MM.1S (cell line): ENCODE results near the gene SGSM1.

Experiments used
- DNase-seq: peaks from one replicate; pipeline ENCODE4 v3.0.0-alpha.2; 2015
- H2AFZ ChIP-seq: fragments of 300-600 bp; sonication (generic); 2 replicates; pipeline ENCODE4 v1.6.0; 2016; ENCODE audit warnings: antibody characterized with exemption, low read length
- H3F3A ChIP-seq: fragments of 300-600 bp; sonication (generic); 2 replicates; pipeline ENCODE4 v1.6.1; 2016; ENCODE audit warnings: mild to moderate bottlenecking, antibody characterized with exemption, low read length, moderate library complexity, mixed read lengths; ENCODE audit not compliant: insufficient read depth
- H3K27ac ChIP-seq: fragments of 300-600 bp; sonication (generic); 2 replicates; pipeline ENCODE4 v1.5.1; 2016; ENCODE audit warnings: mild to moderate bottlenecking, low read length
- H3K27me3 ChIP-seq: fragments of 300-600 bp; sonication (generic); replicated peaks from 2 replicates; pipeline ENCODE4 v1.6.0; 2016; ENCODE audit warnings: low read length; ENCODE audit not compliant: insufficient read depth
- H3K36me3 ChIP-seq: fragments of 300-600 bp; sonication (generic); replicated peaks from 2 replicates; pipeline ENCODE4 v1.6.1; 2016; ENCODE audit warnings: mild to moderate bottlenecking, low read length, mixed read lengths; ENCODE audit not compliant: insufficient read depth
- H3K4me1 ChIP-seq: fragments of 300-600 bp; sonication (generic); 2 replicates; pipeline ENCODE4 v1.6.1; 2016; ENCODE audit warnings: low read length, mixed read lengths
- H3K4me2 ChIP-seq: fragments of 300-600 bp; sonication (generic); 2 replicates; pipeline ENCODE4 v1.6.0; 2016; ENCODE audit warnings: low read depth, low read length
- H3K4me3 ChIP-seq: fragments of 300-600 bp; sonication (generic); 2 replicates; pipeline ENCODE4 v1.5.1; 2016; ENCODE audit warnings: low read length, mixed read lengths
- H3K79me2 ChIP-seq: fragments of 300-600 bp; sonication (generic); 2 replicates; pipeline ENCODE4 v1.6.1; 2016; ENCODE audit warnings: mixed run types, low read length, mixed read lengths
- H3K9ac ChIP-seq: fragments of 300-600 bp; sonication (generic); 2 replicates; pipeline ENCODE4 v1.6.1; 2016; ENCODE audit warnings: low read length, mixed read lengths
- H3K9me2 ChIP-seq: fragments of 300-600 bp; sonication (generic); replicated peaks from 2 replicates; pipeline ENCODE4 v1.6.1; 2016; ENCODE audit warnings: mild to moderate bottlenecking, low read length, mixed read lengths; ENCODE audit not compliant: insufficient read depth
- H3K9me3 ChIP-seq: fragments of 300-600 bp; sonication (generic); replicated peaks from 2 replicates; pipeline ENCODE4 v1.6.1; 2016; ENCODE audit warnings: mild to moderate bottlenecking, low read length, mixed read lengths; ENCODE audit not compliant: insufficient read depth
- H4K20me1 ChIP-seq: fragments of 300-600 bp; sonication (generic); 2 replicates; pipeline ENCODE4 v1.6.1; 2016; ENCODE audit warnings: mild to moderate bottlenecking, low read length, moderate library complexity, mixed read lengths; ENCODE audit not compliant: insufficient read depth
- EZH2 ChIP-seq: fragments of 300-600 bp; sonication (generic); optimal IDR thresholded peaks from 2 replicates; pipeline ENCODE3; 2017; ENCODE audit warnings: low read depth, mild to moderate bottlenecking, antibody characterized with exemption, low read length, mixed read lengths
- EZH2phosphoT487 ChIP-seq: fragments of 300-600 bp; sonication (generic); IDR thresholded peaks from 2 replicates; pipeline ENCODE4 v1.6.1; 2018; ENCODE audit warnings: antibody characterized with exemption, low read length
- TF ChIP-seq, protein P1 (sequence below): fragments of 300-600 bp; sonication (generic); IDR thresholded peaks from 2 replicates; pipeline ENCODE4 v1.5.1; 2016; ENCODE audit warnings: antibody characterized with exemption, low read length, mixed read lengths

Gene SGSM1

DNA sequence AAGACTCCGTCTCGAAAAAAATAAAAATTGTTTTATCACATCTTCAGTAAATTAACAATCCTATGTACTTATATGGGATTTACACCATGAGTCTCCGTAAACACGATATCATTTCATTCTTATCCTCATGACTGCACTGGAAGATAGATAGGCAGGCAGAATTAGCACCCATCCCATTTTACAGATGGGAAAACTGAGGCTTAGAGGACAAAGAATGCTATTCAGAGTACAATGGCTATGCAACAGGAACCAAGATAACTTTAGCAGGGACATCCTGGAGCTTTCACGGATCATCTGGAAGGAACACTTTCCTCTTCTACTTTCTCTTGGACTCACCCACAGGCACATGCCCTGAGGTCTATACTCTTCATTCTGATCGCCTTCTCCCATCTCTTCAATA lies 14.6 kb upstream of the SGSM1 start:
- Histone ChIP-seq H3K36me3 (no peaks in the 10 kb centered on the region), H2AFZ (no peak overlapping the region), H3K4me1 (no peaks in the 10 kb centered on the region), H3K9me2 (no peaks in the 10 kb centered on the region), H3K4me2 (no peak overlapping the region), H3F3A (no peaks in the 10 kb centered on the region), H3K27ac (no peak overlapping the region), H3K4me3 (no peak overlapping the region), H3K9me3 (no peaks in the 10 kb centered on the region), H3K79me2 (no peaks in the 10 kb centered on the region), H3K27me3 (peaks cover 24% of the 10 kb centered on the region; the same call in 1 of the 2 replicates), H4K20me1 (no peaks in the 10 kb centered on the region), H3K9ac (no peak overlapping the region)
- TF ChIP-seq EZH2 (no peak), EZH2phosphoT487 (no peak)
- TF ChIP-seq, protein P1, sequence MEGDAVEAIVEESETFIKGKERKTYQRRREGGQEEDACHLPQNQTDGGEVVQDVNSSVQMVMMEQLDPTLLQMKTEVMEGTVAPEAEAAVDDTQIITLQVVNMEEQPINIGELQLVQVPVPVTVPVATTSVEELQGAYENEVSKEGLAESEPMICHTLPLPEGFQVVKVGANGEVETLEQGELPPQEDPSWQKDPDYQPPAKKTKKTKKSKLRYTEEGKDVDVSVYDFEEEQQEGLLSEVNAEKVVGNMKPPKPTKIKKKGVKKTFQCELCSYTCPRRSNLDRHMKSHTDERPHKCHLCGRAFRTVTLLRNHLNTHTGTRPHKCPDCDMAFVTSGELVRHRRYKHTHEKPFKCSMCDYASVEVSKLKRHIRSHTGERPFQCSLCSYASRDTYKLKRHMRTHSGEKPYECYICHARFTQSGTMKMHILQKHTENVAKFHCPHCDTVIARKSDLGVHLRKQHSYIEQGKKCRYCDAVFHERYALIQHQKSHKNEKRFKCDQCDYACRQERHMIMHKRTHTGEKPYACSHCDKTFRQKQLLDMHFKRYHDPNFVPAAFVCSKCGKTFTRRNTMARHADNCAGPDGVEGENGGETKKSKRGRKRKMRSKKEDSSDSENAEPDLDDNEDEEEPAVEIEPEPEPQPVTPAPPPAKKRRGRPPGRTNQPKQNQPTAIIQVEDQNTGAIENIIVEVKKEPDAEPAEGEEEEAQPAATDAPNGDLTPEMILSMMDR: no peak
- no peak for DNase-seq

DNA sequence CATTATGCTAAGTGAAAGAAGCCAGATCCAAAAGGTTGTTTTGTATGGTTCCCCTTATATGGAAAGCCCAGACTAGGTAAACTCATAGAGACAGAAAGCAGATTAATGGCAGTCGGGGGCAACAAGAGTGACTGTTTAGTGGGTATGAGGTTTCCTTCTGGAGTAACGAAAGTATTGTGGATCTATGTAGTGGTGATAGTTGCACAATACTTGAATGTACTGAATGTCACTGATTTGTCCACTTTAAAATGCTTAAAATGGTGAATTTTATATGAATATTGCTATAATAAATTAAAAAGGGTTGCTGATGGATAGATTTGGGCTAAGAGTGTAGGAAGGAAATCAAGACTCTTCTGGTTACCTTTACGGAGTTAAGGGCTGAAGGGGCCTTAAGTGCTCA lies 10.0 kb upstream of the SGSM1 start:
- TF ChIP-seq EZH2: no peak
- TF ChIP-seq, protein P1: no peak
- TF ChIP-seq EZH2phosphoT487: no peak
- no peak overlapping the region for H3K4me3 ChIP-seq

DNA sequence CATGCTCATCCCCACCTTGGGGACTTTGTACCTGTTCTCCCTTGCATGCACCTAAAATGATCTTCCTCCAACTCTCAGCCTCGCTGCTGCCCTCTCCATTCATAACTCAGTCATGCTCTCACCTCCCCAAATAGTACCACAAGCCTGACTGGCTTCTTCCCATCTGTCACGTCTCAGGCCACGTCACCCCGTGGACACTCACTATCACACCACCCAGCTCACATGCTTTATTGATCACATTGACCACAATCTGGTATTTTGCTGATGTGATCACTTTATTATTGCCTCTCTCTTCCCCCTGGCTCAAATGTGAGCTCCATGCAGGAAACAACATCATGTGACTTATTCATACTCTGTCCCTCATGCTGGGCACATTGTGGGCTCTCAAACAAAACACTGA lies 9.2 kb upstream of the SGSM1 start:
- Histone ChIP-seq H3K4me1 (no peaks in the 10 kb centered on the region), H3K9ac (no peak overlapping the region), H3F3A (no peaks in the 10 kb centered on the region), H3K9me3 (no peaks in the 10 kb centered on the region), H3K79me2 (no peaks in the 10 kb centered on the region), H3K36me3 (no peaks in the 10 kb centered on the region), H4K20me1 (no peaks in the 10 kb centered on the region), H3K4me2 (no peak overlapping the region), H3K4me3 (no peak overlapping the region), H3K9me2 (no peaks in the 10 kb centered on the region), H3K27ac (no peak overlapping the region), H3K27me3 (peaks cover 19% of the 10 kb centered on the region; the same call in 1 of the 2 replicates), H2AFZ (no peak overlapping the region)
- TF ChIP-seq EZH2phosphoT487: no peak
- no peak for DNase-seq

More for the DNA sequence above, 10.0 kb upstream of the SGSM1 start:
- peaks cover 24% of the 10 kb centered on the region; the same call in 1 of the 2 replicates for H3K27me3 ChIP-seq
- H3K9me2 ChIP-seq: no peaks in the 10 kb centered on the region
- H3K4me2 ChIP-seq: no peak overlapping the region
- no peak overlapping the region for H2AFZ ChIP-seq
- no peaks in the 10 kb centered on the region for H3K36me3 ChIP-seq
- DNase-seq: no peak
- H4K20me1 ChIP-seq: no peaks in the 10 kb centered on the region
- no peak overlapping the region for H3K27ac ChIP-seq
- H3F3A ChIP-seq: no peaks in the 10 kb centered on the region
- H3K9me3 ChIP-seq: no peaks in the 10 kb centered on the region
- no peak overlapping the region for H3K9ac ChIP-seq
- no peaks in the 10 kb centered on the region for H3K79me2 ChIP-seq
- no peaks in the 10 kb centered on the region for H3K4me1 ChIP-seq

DNA sequence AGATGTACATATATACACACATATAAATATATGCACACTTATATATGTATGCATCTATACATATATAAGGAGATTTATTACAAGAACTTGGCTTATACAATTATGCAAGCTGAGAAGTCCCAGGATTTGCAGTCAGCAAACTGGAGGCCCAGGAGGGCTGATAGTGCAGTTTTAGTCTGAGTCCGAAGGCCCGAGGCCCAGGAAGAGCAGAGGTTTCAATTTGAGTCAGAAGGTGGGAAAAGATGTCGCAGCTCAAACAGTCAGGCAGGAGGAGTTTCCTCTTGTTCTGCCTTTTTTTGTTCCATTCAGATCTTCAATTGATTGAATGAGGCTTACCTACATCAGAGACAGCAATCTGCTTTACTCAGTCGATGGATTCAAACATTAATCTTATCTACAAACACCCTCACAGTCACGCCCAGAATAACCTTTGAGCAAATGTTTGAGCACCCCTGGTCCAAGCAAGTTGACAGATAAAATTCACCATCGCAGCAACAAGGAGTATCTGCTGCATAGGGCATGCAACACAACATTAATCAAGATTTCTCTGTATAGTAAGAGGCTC lies 4.0 kb upstream of the SGSM1 start:
- TF ChIP-seq EZH2phosphoT487 (no peak), EZH2 (no peak)
- TF ChIP-seq, protein P1: no peak
- H3K9me3 ChIP-seq: no peaks in the 10 kb centered on the region
- H3F3A ChIP-seq: 0 out of 2 replicates have a peak, but pooled peaks cover 5% of the 10 kb centered on the region
- H4K20me1 ChIP-seq: no peaks in the 10 kb centered on the region
- peaks cover 14% of the 10 kb centered on the region; the same call in 1 of the 2 replicates for H3K27me3 ChIP-seq
- no peak overlapping the region for H3K4me3 ChIP-seq
- H3K36me3 ChIP-seq: no peaks in the 10 kb centered on the region
- no peak overlapping the region for H3K9ac ChIP-seq
- H3K4me1 ChIP-seq: no peaks in the 10 kb centered on the region
- H3K79me2 ChIP-seq: no peaks in the 10 kb centered on the region
- H3K27ac ChIP-seq: no peak overlapping the region
- DNase-seq: no peak
- no peak overlapping the region for H3K4me2 ChIP-seq
- H3K9me2 ChIP-seq: no peaks in the 10 kb centered on the region
- no peak overlapping the region for H2AFZ ChIP-seq
